Activated gamma-delta T cell (primary cell): ENCODE measurements around the gene WNT11.

Experiments
- DNase-seq: peaks from one replicate; lab custom pipeline; 2025; lab: John Stamatoyannopoulos, UW

Gene WNT11

GRCh38 chr11:76237914-76238313, 31.6 kb upstream of the WNT11 start:
- no peak for DNase-seq

DNA sequence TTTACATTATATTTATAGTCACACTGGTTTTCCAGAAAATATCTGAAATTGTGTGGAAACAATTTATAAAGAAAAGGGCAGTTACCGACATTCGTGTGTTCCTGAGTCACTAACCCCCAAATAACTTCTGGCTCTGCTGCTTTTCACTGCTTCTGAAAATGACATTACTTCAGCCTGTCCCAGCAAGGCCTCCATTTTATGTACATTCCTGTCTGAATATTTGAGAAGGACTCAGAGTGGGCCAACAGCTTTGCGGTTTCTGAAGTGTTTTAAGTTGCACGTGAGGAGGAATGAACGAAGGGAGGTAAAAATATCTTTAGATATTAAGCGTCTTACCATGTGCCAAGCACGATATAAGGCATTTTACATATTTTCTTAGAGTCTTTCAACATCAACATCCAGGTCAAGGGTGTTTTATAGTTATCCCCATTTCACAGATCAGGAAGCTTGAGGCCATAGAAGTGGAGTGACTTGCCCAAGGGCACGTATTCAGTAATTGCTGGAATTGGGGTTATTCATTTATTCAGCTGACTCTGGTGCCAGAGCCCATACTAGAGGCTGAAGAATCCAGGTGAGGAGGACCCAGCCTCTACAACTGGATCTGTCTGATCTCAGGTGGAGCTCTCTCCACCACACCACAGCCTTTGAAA, 30.8 kb upstream of the WNT11 start:
- no peak for DNase-seq

GRCh38 chr11:76236092-76236999, 30.0 kb upstream of the WNT11 start:
- DNase-seq, result no peak

- peak; percentile 67 for DNase-seq
Measured at GRCh38 chr11:76235233-76236091, 29.2 kb upstream of the WNT11 start.

- DNase-seq, result no peak
Measured at GRCh38 chr11:76234416-76235232, 28.3 kb upstream of the WNT11 start.

DNA sequence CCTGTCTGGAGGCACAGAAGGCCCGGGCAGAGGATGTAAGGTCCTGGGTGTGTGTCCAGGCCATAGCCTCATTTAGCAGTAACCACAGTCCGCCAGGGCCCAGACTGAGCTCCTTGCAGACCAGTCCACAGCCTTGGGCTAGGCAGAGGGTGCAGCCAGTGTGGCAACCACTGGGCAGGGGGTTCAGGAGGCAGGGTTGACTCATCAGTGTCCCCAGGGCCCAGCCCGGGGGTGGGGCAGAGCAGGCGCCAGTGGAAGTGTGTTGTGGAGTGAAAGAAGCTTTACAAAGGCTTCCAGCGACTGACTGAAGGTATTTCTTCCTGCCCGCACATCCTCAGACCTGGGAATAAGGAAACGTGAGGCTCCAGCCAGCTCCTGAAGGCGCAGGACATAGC, 27.7 kb upstream of the WNT11 start:
- no peak for DNase-seq

DNA sequence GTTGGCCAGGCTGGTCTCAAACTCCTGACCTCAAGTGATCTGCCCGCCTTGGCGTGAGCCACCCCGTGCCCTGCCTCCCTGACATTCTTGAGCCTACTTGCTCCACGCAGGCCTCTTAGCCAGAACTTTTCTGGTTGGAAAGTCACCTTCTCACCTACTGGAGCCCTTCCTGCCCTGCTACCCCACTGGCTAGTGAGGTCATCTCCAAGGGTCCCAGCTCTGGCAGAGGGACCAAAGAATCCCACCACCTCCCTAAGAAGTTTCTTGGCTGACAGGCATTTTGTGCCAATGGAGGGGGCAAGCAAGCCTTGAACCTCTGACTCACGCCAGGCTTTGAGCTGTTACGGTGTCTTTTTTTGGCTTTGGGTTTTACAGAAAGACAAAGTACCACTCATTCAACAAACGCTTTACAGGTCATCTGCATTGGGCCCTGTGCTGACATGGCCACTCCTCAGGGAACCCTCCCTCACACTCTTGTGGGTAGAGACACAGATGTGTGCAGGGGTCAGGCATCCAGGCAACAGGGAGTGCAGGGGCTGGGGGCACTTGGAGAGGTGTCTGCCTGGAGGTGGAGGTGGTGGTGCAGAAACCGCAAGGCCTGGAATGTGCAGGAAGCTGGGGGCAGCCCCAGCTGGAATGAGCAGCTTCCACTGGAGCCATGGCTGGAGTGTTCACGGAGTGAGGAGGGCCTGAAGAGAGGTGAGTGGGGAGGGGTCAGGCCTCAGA, 27.1 kb upstream of the WNT11 start:
- no peak for DNase-seq

GRCh38 chr11:76232026-76232665, 25.8 kb upstream of the WNT11 start:
- no peak for DNase-seq

DNA sequence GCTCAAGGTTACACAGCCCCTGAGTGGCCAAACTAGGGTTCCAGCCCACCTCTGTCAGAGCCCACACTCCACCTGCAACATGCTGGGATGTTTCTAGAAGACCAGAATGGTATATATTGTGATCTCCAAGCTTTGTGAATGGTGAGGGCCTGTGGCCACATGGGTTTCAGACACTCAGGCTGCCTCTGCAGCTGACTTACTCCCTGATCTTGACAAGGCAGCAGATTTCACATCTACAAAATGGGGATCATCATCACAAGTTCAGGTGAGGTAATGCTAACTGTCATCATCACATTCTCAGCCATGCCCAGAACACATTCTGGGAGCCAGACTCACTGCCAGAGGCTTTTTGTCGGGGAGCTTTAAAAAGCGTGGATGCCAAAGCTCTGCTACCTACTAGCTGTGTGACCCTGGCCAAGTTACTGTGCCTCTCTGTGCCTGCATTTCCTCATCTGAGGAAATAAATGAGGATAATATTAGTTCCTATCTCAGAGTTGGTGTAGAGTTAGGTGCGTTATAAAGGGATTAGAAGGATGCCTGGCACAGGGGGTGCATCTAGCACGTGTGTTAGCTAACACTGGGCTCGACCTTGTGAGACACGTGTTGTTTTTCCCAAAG, 24.9 kb upstream of the WNT11 start:
- DNase-seq, result no peak

DNA sequence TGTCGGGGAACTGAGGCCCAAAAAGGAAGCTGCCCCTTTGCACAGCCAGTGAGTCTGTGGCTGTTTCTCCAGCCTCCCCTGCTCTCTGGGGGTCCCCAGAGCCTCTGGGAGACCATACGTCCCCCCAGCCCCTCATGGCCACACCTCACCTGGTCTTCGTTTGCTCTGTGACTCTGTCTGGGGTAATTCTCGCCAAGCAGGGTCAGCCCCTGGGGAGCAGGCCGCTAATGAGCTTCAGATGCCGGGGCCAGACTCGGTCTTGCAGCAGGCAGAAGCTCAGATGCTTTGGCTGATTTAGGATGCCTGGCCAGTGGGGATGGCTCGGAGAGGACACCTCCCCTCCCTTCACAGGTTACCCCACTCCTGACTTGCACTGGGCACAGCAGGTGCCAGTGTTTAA, 24.1 kb upstream of the WNT11 start:
- no peak for DNase-seq

DNA sequence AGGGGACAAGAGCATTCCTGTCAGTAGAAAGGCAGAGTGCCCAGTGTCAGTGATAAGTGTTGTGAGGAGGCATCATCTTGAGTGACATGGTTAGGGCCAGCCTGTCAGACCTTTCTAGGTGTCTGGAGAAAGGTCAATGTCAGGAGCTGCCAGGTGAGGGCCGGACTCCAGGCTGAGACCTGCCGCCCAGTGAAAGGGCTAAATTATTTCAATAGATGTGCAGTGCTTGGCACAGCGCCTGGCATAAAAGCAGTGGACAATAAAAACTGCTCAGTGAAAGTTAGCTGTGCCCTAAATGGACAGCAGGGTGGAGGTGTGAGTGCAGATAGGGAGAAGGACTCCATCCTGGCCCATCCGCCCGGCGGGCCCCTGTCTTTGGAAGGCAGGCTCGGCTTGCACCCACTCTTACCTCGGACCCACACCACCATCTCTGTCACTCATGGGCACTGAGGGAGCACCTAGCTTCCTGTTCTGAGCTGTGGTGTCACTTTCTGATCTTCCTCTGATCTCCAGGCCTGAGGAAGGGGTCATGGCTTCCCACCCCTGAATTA, 23.5 kb upstream of the WNT11 start:
- DNase-seq, result no peak

DNA sequence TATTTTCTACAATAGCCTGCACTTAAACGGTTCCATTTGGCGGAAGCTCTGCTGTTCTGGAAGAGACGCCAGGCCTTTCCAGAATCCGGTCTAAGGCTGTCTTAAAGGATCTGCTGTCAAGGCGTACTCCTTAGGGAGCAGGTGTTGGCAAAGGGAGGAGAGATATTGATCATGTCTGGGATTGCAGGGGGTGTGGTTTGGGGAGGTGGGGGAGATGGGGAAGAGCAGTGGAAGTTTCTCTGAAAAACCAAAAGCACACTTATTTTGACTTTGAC, 22.5 kb upstream of the WNT11 start:
- DNase-seq, result no peak

GRCh38 chr11:76228071-76228874, 22.0 kb upstream of the WNT11 start:
- no peak for DNase-seq

DNA sequence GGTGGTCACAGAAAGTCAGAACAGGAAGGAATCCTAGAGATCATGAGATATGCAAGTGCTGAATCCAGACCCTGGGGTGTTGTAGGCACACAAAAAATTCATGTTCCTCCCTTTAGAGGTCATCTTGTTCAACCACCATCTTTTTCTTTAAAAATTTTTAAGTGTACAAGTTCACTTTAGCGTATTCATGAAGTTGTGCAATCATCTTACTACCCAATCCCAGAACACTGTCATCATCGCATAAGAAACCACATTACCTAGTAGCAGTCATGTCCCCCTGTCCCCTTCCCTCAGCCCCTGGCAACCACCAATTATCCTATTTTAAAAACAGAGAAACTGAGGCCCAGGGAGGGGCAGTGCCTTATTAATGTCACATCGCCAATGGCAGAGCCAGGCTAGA, 20.3 kb upstream of the WNT11 start:
- no peak for DNase-seq

- no peak for DNase-seq
Measured at GRCh38 chr11:76225122-76225611, 18.9 kb upstream of the WNT11 start.

DNA sequence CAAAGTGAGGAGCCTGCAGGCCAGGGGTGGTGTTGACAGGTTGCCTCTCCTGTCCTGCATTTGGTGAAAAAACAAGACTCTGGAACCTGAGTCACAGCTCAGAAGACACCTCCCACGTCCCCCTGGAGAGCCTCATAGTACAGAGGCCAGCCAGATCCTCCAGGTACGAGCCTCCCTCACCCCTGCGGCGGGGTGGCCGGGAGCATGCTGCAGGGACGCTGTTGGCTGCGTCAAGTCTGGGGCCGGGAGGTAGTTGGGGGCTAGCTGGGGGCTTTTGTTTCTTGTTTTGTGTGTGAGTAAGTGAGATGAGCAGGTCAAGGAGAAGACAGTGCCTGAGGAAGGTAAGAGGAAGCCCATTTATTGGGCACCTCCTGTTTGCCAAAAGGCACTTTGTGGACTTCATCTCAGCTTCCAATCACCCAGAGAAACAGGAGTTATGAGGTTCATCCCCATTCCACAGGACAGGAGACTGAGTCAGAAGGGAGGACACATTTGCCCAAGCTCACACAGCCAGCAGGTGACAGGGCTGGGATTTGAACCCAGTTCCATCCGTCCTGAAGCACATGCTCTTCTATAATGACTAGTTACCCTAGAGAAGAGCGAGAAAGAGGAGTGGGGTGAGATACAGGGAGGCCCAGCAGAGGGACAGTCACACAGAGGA, 18.3 kb upstream of the WNT11 start:
- no peak for DNase-seq

DNA sequence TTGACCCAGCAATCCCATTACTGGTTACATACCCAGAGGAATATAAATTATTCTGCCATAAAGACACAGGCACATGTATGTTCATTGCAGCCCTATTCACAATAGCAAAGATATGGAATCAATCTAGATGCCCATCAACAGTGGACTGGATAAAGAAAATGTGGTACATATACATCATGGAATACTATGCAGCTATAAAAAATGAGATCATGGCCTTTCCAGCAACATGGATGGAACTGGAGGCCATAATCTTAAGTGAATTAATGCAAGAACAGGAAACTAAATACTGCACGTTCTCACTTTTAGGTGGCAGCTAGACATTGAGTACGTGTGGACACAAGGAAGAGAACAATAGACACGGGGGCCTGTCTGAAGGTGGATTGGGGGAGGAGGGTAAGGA, 15.1 kb upstream of the WNT11 start:
- DNase-seq, result no peak

GRCh38 chr11:76219243-76219642, 12.9 kb upstream of the WNT11 start:
- no peak for DNase-seq
